ACHN (cell line): ENCODE results near the gene PLEKHM3.
A peak's percentile ranks its signal among the peaks of the same experiment; 100 is the strongest.

ENCODE experiments used
- DNase-seq: peaks from one replicate; pipeline ENCODE4 v3.0.0-alpha.2; 2015
- in situ Hi-C: cut with HindIII; loops from 2 replicates; pipeline ENCODE4 v1.10.0; 2017; ENCODE audit warnings: low sequenced_read_pairs, low pct_ligation_motif_present, low pct_unique_long_range_greater_than_20kb

The PLEKHM3 gene, protein sequence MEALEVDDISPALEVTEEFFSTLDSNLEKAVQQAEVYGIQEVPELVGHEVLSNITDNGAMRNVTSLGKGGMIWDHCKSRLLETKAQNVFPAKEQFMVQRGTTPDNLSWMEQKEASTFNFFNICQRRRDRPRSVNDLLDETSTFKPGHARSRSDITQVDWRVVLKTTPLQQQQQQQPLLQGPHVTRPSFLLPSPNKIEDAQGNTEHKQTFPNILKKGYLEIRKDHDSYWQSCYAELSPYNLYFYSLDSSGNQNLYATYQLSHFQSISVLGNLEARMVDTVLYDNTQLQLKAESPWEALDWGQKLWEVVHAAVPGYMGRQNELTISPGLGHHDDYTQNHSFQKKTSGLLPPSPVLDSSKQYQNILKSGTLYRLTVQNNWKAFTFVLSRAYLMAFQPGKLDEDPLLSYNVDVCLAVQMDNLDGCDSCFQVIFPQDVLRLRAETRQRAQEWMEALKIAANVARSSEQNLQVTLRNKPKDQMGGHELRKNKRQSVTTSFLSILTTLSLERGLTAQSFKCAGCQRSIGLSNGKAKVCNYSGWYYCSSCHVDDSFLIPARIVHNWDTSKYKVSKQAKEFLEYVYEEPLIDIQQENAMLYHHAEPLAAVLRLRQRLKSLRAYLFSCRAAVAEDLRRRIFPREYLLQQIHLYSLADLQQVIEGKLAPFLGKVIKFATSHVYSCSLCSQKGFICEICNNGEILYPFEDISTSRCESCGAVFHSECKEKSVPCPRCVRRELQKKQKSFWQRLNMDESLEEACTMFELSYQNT

GRCh38 chr2:208025037-208025813 is at the start of gene PLEKHM3:
Gene PLEKHM3 (minus strand): TSS chr2:208025527. CDS start chr2:208001639, 23,888 bp downstream.
- DNase-seq, result peak; percentile 84

DNA sequence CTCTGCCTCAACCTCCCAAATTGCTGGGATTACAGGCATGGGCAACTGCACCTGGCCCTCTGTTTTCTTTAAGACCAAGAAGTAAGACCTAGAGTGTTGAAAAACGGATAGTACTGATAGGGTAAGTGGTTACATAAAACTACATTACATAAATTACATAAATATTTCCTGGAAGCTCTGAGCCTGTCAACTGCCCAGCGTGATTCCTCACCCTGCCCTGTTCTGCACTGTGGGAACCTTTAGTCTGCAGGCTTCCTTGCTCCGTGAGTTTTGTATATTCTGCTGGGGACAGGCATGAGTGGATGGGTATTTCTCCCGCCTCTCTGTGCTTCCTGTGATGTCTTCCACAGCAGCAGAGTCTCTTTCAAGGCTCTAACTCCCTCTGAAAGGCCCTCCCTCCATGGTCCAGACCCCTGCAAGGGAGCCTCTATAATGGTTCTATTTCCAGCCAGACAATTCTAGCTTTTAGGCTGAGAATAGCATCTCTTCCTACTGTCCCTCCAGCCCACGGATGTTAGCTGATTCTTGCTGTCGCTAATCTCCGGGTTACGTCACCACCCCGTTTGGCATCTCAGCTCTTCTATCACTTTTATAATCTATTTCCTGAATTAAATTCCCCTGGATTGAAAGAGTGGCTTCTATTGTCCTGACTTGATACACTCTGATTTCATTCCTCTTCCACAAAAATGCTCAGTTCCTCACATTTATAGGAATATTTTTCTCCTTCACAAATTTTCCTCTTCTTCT is 49.5 kb upstream of the PLEKHM3 start:
- in situ Hi-C loops, result loop anchor here (25.0 kb wide), 1 partner anchor 337 kb away; no protein-coding TSS in a partner anchor
- no peak for DNase-seq

More at GRCh38 chr2:208025037-208025813, at the start of gene PLEKHM3:
- in situ Hi-C loops, result no loop called here

DNA sequence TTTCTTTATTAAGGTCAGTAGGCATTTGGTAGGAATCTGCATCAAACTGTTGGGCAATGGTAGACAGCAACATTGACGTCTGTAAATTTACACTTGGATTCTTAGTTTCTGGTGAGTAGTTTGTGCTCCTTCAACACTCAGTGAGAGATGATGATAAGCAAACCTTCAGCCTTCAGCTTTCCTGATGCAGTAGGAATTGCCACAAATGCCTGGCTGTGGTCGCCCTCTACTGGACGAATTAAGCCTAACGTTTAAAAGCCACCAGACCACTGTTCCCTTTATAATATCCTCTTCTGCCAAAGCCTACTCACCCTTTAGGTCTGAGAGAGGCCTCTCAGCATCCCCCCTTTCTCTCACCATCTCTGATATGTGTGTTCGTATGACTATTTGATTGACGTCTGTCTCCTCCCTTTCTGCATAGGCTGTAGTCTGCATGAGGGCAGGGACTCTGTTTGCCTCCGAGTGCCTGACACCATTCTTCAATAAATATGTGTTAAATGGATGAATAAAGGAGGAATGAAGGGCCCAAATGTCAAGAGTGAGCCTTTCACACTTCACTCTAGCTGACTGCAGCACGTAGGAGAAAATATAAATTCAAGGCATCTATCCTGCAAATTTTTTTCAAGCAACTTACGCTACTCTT is 47.0 kb upstream of the PLEKHM3 start:
- in situ Hi-C loops, result loop anchor here (25.0 kb wide), 1 partner anchor 335 kb away; no protein-coding TSS in a partner anchor
- DNase-seq, result peak; percentile 64

DNA sequence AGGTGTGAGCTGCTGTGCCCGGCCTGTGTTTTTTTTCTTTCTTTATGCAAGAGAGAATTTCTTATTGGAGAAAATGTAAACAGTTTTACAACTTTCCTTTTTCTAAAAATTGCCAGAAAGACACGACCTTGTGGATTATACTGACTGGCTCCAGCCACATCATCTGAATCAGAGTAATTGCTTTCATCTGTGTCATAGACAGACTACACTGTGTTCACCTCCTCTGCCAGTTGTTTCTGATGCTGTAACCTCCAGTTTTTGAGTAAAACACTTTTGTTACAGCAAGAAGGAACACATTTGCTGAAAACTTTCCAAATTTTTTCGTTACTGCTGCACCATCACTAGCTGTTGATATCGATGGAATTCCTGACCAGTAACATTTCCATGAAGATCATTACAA is 43.9 kb upstream of the PLEKHM3 start:
- in situ Hi-C loops, result loop anchor here (25.0 kb wide), 1 partner anchor 332 kb away; no protein-coding TSS in a partner anchor
- no peak for DNase-seq

DNA sequence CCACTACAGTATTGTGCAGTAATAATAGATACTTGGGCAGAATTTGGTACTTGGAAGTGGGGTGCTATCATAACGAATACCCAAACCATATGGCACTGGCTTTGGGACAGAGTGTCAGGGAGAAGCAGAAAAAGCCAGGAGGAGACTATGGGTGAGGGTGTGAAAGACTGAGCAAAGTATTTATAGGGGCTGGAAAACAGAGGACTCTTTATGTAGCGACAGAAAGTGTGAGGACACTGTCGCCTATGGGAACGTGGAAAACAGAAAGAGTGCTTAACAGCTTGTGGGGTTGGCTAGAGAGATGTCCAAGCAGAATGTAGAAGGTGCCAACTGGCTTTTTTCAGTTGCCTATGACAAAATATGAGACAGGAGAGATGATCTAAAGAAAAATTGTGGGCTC is 40.7 kb upstream of the PLEKHM3 start:
- in situ Hi-C loops, result loop anchor here (25.0 kb wide), 1 partner anchor 329 kb away; no protein-coding TSS in a partner anchor
- no peak for DNase-seq

DNA sequence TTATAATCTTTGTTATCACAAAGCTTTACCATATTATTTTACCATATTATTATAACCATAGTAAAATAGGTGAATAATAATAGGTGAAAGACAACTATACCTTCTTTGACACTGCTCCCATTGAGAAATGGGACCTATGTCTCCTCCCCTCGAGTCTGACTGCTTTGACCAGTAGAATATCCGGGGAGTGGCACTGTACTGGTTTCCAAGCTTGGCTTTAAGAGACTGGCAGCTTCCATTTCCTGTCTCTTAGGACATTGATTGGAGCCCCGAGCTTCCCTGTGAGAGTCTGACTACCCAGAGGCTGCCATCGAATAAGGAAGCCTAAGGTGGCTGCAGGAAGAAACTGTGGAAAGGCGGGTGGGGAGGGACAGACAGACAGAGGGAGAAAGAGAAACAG is 40.1 kb upstream of the PLEKHM3 start:
- in situ Hi-C loops, result loop anchor here (25.0 kb wide), 1 partner anchor 328 kb away; no protein-coding TSS in a partner anchor

DNA sequence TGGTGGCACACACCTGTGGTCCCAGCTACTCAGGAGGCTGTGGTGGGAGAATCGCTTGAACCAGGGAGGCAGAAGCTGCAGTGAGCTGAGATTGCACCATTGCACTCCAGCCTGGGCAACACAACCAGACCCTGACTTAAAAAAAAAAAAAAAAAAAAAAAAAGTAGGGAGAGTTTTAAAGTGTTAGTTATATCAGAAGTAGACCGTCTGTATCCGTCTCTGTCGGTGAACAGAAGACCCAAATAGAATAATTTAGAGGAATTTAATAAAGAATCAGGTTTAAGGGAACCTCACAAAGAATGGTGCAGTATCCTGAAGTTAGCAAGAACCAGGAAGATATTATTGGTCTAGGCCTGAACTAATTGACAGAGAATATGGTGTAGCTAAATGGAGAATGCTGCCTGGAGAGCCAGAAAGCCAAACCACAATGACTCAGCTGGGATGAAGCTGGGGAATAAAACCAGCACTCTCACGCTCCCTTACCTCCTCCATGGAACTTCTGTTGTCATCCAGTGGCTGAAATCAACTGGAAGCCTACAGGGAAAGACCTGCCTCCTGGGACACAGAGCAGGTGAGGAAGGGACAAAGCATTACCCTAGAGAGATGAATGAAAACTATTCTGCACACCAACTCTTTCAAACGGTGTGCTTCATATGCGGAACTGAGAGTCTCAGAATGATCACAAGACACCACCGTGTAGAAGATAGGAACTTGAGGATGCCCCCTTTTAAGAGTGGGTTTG is 39.1 kb upstream of the PLEKHM3 start:
- peak; percentile 83 for DNase-seq
- in situ Hi-C loops, result loop anchor here (25.0 kb wide), 1 partner anchor 327 kb away; no protein-coding TSS in a partner anchor

More for the DNA sequence above, 40.1 kb upstream of the PLEKHM3 start:
- no peak for DNase-seq

DNA sequence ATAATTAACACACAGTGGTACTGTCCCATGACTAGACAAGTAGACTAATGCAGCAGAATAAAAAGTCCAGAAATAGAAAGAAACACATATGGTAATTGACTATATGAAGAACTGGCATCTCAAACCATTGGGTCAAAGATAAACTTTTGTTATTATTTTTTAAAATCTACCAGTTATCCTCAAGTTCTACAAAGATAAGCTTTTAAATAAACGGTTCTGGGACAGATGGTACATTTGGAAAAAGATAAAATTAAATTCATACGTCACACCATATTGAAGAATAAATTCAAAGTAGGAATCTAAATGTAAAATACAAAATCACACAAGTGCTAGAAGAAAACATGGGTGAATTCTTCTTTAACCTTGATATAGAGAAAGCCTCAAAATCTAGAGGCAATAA is 37.6 kb upstream of the PLEKHM3 start:
- in situ Hi-C loops, result loop anchor here (25.0 kb wide), 1 partner anchor 326 kb away; no protein-coding TSS in a partner anchor
- no peak for DNase-seq

DNA sequence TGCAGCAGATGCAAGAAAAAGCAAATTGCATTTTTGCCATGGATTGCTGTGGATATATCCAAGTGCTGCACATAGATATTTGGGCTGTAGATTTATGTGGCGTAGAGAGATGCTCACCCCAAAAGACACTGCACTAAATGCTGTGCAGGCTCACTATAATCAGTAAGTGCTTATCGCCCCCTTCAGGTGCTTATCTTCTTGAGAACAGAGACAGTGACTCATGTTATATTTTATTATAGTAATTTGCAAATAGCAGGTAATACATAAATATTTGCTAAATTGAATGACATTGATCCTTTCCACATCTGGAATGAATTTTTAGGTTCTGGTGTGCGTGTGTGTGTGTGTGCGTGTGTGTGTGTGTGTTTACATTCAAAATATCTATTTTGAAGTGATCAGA is 36.8 kb upstream of the PLEKHM3 start:
- DNase-seq, result peak; percentile 72
- in situ Hi-C loops, result loop anchor here (25.0 kb wide), 1 partner anchor 325 kb away; no protein-coding TSS in a partner anchor

GRCh38 chr2:208057108-208057507 is 31.8 kb upstream of the PLEKHM3 start:
- in situ Hi-C loops, result loop anchor here (25.0 kb wide), 1 partner anchor 320 kb away; no protein-coding TSS in a partner anchor

DNA sequence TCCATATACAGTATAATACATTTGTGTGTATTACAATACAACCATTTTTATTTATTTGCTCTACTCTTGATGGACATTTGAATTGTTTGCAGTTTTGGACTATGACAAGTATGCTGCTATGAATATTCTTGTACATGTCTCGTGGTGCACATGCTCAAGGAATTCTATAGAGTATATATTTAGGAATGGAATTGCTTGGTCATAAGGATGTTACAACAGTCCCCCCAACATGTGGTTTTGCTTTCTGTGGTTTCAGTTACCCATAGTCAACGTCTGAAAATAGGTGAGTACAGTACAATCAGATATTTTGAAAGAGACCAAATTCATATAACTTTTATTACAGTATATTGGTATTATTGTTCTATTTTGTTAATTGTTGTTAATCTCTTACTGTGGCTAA is 24.1 kb upstream of the PLEKHM3 start:
- in situ Hi-C loops, result no loop called here
- DNase-seq, result no peak

More at GRCh38 chr2:208057108-208057507, 31.8 kb upstream of the PLEKHM3 start:
- no peak for DNase-seq

- in situ Hi-C loops, result no loop called here
- no peak for DNase-seq
These were observed 23.7 kb upstream of the PLEKHM3 start for GRCh38 chr2:208049006-208049405.

- in situ Hi-C loops, result no loop called here
- no peak for DNase-seq
These were observed 22.5 kb upstream of the PLEKHM3 start for GRCh38 chr2:208047840-208048239.

- in situ Hi-C loops, result no loop called here
- DNase-seq, result peak; percentile 26
These were observed 21.4 kb upstream of the PLEKHM3 start for GRCh38 chr2:208046686-208047085.

DNA sequence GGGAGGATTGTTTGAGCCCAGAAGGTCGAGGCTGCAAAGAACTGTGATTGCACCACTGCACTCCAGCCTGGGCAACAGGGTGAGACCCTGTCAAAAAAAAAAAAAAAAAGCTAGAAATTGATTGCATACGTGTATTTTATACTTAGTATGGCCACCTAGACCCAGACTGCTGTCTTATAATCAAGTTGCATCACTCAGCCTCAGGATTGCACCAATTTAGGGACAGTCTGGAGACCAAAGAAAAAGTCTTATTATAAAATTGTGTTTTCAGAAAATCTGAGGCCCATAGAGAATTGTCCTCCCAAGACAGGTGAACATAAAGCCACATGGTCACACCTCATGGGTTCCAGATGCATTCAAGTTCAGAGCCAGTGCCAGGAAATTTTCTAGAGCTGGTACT is 17.1 kb upstream of the PLEKHM3 start:
- no peak for DNase-seq
- in situ Hi-C loops, result no loop called here

GRCh38 chr2:208042041-208042440 is 16.7 kb upstream of the PLEKHM3 start:
- no peak for DNase-seq
- in situ Hi-C loops, result no loop called here
